Measurements from ENCODE around the gene PSD. TPM values are rescaled to one million over a fixed set of nuclear protein-coding genes. Genes with fewer than 3 reads are reported as not detected.

Gene PSD
- total RNA-seq (ENCODE audit: low replicate concordance), result 0.45 and 4.8 TPM in 2 replicates

GRCh38 chr10:102418622-102419268 is at the start of gene PSD:
PSD (minus strand) TSS chr10:102418785; CDS start chr10:102417038, 1,747 bp downstream.

GRCh38 chr10:102451105-102451969 is 32.8 kb upstream of the PSD start, which contains the start of gene C10orf95:
C10orf95 (minus strand) TSS chr10:102451543; CDS start chr10:102451093, 450 bp downstream.

GRCh38 chr10:102432162-102432950 is 13.8 kb upstream of the PSD start, which contains the start of gene CUEDC2:
CUEDC2 (minus strand) TSS chr10:102432574; CDS start chr10:102425188, 7,386 bp downstream.

GRCh38 chr10:102420714-102421506 is 2.3 kb upstream of the PSD start, which contains the start of gene FBXL15:
FBXL15 (plus strand) TSS chr10:102420836; CDS start chr10:102421130, 294 bp downstream.

GRCh38 chr10:102395400-102396316 is 22.9 kb downstream of the PSD start, which contains the start of gene NFKB2:
NFKB2 (plus strand) TSS chr10:102395705; CDS start chr10:102395960, 255 bp downstream.

Other genes with a start within 250 kb of the PSD start
- gene ELOVL3, start 192.5 kb downstream of the PSD start, total RNA-seq (ENCODE audit: low replicate concordance), result 0.15 and 1.5 TPM in 2 replicates
- 0.38 TPM in 1 of 2 replicates, not detected in the other for gene PITX3, start 177.3 kb downstream of the PSD start, total RNA-seq (ENCODE audit: low replicate concordance)
- gene GBF1, start 173.3 kb downstream of the PSD start, total RNA-seq (ENCODE audit: low replicate concordance), result 14.7 and 24.4 TPM in 2 replicates
- 11.8 and 17.1 TPM in 2 replicates for gene NFKB2, start 23.1 kb downstream of the PSD start, total RNA-seq (ENCODE audit: low replicate concordance)
- gene FBXL15, start 2.1 kb upstream of the PSD start, total RNA-seq (ENCODE audit: low replicate concordance), result 4.1 and 9.0 TPM in 2 replicates
- 24.8 and 50.2 TPM in 2 replicates for gene CUEDC2, start 13.8 kb upstream of the PSD start, total RNA-seq (ENCODE audit: low replicate concordance)
- gene C10orf95, start 32.8 kb upstream of the PSD start, total RNA-seq (ENCODE audit: low replicate concordance), result not detected in 2 replicates
- 73.4 and 142 TPM in 2 replicates for gene ACTR1A, start 83.9 kb upstream of the PSD start, total RNA-seq (ENCODE audit: low replicate concordance)
- gene SUFU, start 85.2 kb upstream of the PSD start, total RNA-seq (ENCODE audit: low replicate concordance), result 1.3 and 3.0 TPM in 2 replicates
- gene TRIM8, start 225.7 kb upstream of the PSD start, total RNA-seq (ENCODE audit: low replicate concordance), result 38.3 and 93.6 TPM in 2 replicates